ENCODE data around the gene SCN3A. TPM values are rescaled to one million over a fixed set of nuclear protein-coding genes. Genes with fewer than 3 reads are reported as not detected.

The SCN3A gene
- total and polyA plus RNA-seq, 9 donors, result 0.20 to 3.4 (median 0.80) TPM

DNA sequence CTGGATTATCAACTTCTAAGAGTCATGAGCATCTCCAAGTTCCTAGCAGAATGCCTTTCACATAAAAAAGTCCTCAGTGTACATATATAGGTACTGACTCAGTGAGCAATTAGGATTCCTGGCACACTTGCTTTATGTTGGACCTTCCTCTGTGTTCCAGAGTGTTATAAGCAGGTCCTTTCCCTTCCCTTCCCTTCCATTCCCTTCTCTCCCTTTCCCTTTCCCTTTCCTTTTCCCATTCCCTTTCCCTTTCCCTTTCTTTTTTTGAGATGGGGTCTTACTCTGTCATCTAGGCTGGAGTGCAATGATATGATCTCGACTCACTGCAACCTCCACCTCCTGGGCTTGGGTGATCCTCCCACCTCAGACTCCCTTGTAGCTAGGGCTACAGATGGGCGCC, 48.7 kb downstream of the SCN3A start:
- DNase-seq, result no peak
- 85 to 92% (median 90%) methylated on average over 2 of the region's 2 CpGs for WGBS, 3 donors
- no peaks in the 10 kb centered on the region for H3K36me3 ChIP-seq
- no peak overlapping the region for H3K4me3 ChIP-seq
- intact Hi-C loops (cut with DNase I), result no loop called here
- H3K9me3 ChIP-seq, result no peaks in the 10 kb centered on the region
- TF ChIP-seq, protein P1, sequence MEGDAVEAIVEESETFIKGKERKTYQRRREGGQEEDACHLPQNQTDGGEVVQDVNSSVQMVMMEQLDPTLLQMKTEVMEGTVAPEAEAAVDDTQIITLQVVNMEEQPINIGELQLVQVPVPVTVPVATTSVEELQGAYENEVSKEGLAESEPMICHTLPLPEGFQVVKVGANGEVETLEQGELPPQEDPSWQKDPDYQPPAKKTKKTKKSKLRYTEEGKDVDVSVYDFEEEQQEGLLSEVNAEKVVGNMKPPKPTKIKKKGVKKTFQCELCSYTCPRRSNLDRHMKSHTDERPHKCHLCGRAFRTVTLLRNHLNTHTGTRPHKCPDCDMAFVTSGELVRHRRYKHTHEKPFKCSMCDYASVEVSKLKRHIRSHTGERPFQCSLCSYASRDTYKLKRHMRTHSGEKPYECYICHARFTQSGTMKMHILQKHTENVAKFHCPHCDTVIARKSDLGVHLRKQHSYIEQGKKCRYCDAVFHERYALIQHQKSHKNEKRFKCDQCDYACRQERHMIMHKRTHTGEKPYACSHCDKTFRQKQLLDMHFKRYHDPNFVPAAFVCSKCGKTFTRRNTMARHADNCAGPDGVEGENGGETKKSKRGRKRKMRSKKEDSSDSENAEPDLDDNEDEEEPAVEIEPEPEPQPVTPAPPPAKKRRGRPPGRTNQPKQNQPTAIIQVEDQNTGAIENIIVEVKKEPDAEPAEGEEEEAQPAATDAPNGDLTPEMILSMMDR (IDR thresholded peaks at IDR 0.05), result no peak
- TF ChIP-seq EP300 (IDR thresholded peaks at IDR 0.05) (no peak), POLR2A (IDR thresholded peaks at IDR 0.05) (no peak)
- no peak overlapping the region for H3K27ac ChIP-seq
- H3K4me1 ChIP-seq (ENCODE audit: insufficient read depth), result no peaks in the 10 kb centered on the region
- H3K27me3 ChIP-seq, result no peaks in the 10 kb centered on the region

DNA sequence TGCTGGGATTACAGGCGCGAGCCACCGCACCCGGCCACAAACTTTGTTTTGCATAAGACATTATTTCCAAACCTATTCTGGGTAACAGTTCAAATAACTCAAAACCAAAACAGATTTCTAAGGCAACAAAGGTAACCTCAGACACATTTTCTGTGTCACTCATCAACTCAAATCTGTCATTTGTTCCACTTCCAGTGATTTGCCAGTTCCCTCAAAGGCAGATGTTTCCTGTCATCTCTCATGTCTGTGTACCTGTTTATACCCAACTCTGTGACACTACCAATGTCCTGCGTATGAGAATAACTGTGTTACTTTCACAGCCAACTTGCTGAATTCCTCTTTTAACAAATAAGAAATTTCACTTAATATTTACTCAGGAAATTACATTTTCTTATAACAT, 54.4 kb downstream of the SCN3A start:
- H3K27me3 ChIP-seq, result no peaks in the 10 kb centered on the region

DNA sequence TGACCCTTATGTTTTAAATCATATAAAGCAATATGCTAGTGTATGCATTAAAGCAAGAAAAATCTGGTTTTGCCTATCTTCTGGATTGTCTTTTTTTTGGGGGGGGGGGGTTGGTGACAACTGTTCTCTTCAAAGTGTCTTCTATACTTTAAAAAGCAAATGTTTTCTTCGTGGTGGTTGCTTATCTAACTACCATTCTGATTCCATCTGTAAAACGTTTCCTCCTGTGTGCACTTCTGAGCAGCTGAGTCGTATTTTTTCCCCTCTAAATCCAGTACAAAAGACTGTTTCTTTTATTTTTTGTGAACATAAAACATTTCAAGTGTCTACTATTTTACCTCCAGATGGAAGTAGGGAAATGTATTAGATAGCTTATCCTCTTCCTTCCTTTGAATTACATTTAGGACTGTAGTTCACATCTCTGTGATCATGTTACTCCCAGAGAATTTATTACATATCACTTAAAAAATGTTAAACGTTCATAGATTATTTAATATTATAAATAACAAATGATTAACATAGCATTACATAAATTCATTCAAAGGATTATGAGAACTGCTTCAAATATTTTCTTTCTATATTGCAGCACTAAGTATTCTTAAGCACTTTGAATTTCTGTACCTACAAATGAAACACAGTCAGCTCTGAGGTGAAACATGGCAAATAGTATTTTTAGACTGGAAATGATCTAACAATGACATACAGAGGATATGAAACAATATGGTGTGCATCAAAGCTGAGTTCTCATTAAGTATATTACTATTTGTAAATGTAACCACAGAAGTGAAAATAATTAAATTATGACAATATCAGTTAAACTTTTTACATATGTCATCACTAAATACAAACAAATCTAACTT, 56.4 kb downstream of the SCN3A start:
- intact Hi-C loops (cut with DNase I), result no loop called here
- TF ChIP-seq POLR2A (IDR thresholded peaks at IDR 0.05) (no peak), EP300 (IDR thresholded peaks at IDR 0.05) (no peak)
- TF ChIP-seq, protein P1 (IDR thresholded peaks at IDR 0.05), result no peak
- WGBS, 3 donors, result 14 to 19% (median 17%) methylated on average over 4 of the region's 4 CpGs

More for the DNA sequence above, 54.4 kb downstream of the SCN3A start:
- Histone ChIP-seq H3K9me3 (no peaks in the 10 kb centered on the region), H3K27ac (no peak overlapping the region), H3K4me1 (ENCODE audit: insufficient read depth) (no peaks in the 10 kb centered on the region), H3K4me3 (no peak overlapping the region), H3K36me3 (no peaks in the 10 kb centered on the region)
- intact Hi-C loops (cut with DNase I), result no loop called here
- TF ChIP-seq, protein P1 (IDR thresholded peaks at IDR 0.05), result no peak
- TF ChIP-seq EP300 (IDR thresholded peaks at IDR 0.05), result no peak
- TF ChIP-seq POLR2A (IDR thresholded peaks at IDR 0.05), result no peak
- DNase-seq, result no peak
- 87 to 93% (median 93%) methylated on average over 5 of the region's 5 CpGs for WGBS, 3 donors

DNA sequence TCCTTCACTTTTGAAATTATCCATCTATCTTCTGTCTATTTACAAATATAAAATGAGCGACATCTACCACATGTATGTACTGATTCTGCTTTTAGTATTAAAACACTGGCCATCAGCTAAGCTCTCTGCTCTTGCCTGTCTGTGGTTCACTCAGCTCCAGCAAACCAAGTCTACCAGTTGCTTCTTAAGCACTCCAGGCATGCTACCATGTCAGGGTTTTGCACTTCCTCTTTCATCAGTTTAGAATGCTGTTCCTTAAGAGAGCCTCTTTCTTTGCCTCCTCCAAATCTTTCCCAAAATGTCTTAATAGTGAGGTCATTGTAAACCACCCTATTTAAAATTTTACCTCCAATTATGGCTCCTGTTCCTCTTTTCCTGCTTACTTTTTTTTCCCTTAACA, 59.5 kb downstream of the SCN3A start:
- 89 to 100% (median 98%) methylated on average over 1 of the region's 1 CpG for WGBS, 3 donors
- DNase-seq, result no peak
- intact Hi-C loops (cut with DNase I), result no loop called here

More for the DNA sequence above, 56.4 kb downstream of the SCN3A start:
- Histone ChIP-seq H3K9me3 (no peaks in the 10 kb centered on the region), H3K4me3 (no peak overlapping the region), H3K27me3 (no peaks in the 10 kb centered on the region), H3K4me1 (ENCODE audit: insufficient read depth) (no peaks in the 10 kb centered on the region), H3K27ac (no peak overlapping the region), H3K36me3 (no peaks in the 10 kb centered on the region)
- DNase-seq, result no peak

More for the DNA sequence above, 59.5 kb downstream of the SCN3A start:
- H3K36me3 ChIP-seq, result no peaks in the 10 kb centered on the region
- TF ChIP-seq EP300 (IDR thresholded peaks at IDR 0.05) (no peak), POLR2A (IDR thresholded peaks at IDR 0.05) (no peak)
- TF ChIP-seq, protein P1 (IDR thresholded peaks at IDR 0.05), result no peak
- no peaks in the 10 kb centered on the region for H3K9me3 ChIP-seq
- no peaks in the 10 kb centered on the region for H3K27me3 ChIP-seq
- no peak overlapping the region for H3K27ac ChIP-seq
- H3K4me3 ChIP-seq, result no peak overlapping the region
- no peaks in the 10 kb centered on the region for H3K4me1 ChIP-seq (ENCODE audit: insufficient read depth)
